Progenitor cell of endocrine pancreas (in vitro differentiated cells): ENCODE results near the gene SLC8A2. TPM values are rescaled to one million over a fixed set of nuclear protein-coding genes. Genes with fewer than 3 reads are reported as not detected.
A peak's percentile ranks its signal among the peaks of the same experiment; 100 is the strongest.

Source experiments
- DNase-seq: peaks from one replicate; pipeline ENCODE4 v3.0.0; 2021; ENCODE audit warnings: low spot score; ENCODE audit not compliant: unreplicated experiment
- H3K27ac Mint-ChIP-seq: 2 replicates; pipeline ENCODE4 v1.8.0; 2021; ENCODE audit warnings: mild to moderate bottlenecking, moderate library complexity, mixed read lengths
- H3K27me3 Mint-ChIP-seq: 2 replicates; pipeline ENCODE4 v1.8.0; 2021; ENCODE audit warnings: mixed read lengths
- H3K36me3 Mint-ChIP-seq: 2 replicates; pipeline ENCODE4 v1.8.0; 2022; ENCODE audit warnings: mixed read lengths; ENCODE audit not compliant: insufficient read depth
- H3K4me1 Mint-ChIP-seq: 2 replicates; pipeline ENCODE4 v1.8.0; 2021; ENCODE audit warnings: low read depth, mixed read lengths
- H3K4me3 Mint-ChIP-seq: 2 replicates; pipeline ENCODE4 v1.8.0; 2021; ENCODE audit warnings: low read depth, mild to moderate bottlenecking, moderate library complexity, mixed read lengths
- H3K9me3 Mint-ChIP-seq: 2 replicates; pipeline ENCODE4 v1.8.0; 2021; ENCODE audit warnings: low read depth, mixed read lengths
- CTCF ChIP-seq: fragments of 200-600 bp; sonication (generic); IDR thresholded peaks from one replicate; pipeline ENCODE4 v1.5.0; 2021; ENCODE audit warnings: antibody characterized with exemption, mild to moderate bottlenecking; ENCODE audit not compliant: unreplicated experiment
- long read RNA-seq: library from polyadenylated mRNA; unstranded; transcript quantifications from one replicate; pipeline ENCODE4 v2.0.0, GENCODE V29; 2020
- total RNA-seq: library from RNA; stranded (reverse); gene quantifications from 2 replicates; pipeline ENCODE4 v1.2.1, GENCODE V29; 2021

The SLC8A2 gene
- 1.2 and 1.4 TPM in 2 replicates for total RNA-seq
- long read RNA-seq, result 0 reads

GRCh38 chr19:47471733-47472457, at the start of gene SLC8A2:
Gene SLC8A2 (minus strand): TSS chr19:47471893. CDS start chr19:47466403, 5,490 bp downstream.
- H3K36me3 Mint-ChIP-seq, result no peaks in the 10 kb centered on the region
- H3K4me3 Mint-ChIP-seq, result peak within 1 kb of the TSS; percentile 53
- peak; percentile 77 for DNase-seq
- peaks cover 6% of the 10 kb centered on the region for H3K4me1 Mint-ChIP-seq
- no peak for TF ChIP-seq CTCF
- H3K27ac Mint-ChIP-seq, result peak within 1 kb of the TSS; percentile 90
- H3K27me3 Mint-ChIP-seq, result peaks cover 40% of the 10 kb centered on the region
- no peaks in the 10 kb centered on the region for H3K9me3 Mint-ChIP-seq

- peaks cover 4% of the 10 kb centered on the region for H3K4me1 Mint-ChIP-seq
- no peaks in the 10 kb centered on the region for H3K9me3 Mint-ChIP-seq
- no peak for DNase-seq
- H3K36me3 Mint-ChIP-seq, result no peaks in the 10 kb centered on the region
- no peak overlapping the region for H3K27ac Mint-ChIP-seq
- peaks cover 9% of the 10 kb centered on the region for H3K27me3 Mint-ChIP-seq
- no peak for TF ChIP-seq CTCF
- no peak overlapping the region for H3K4me3 Mint-ChIP-seq
Observed at GRCh38 chr19:47520839-47521238, 49.1 kb upstream of the SLC8A2 start.

GRCh38 chr19:47520343-47520806, 48.7 kb upstream of the SLC8A2 start:
- no peak overlapping the region for H3K4me3 Mint-ChIP-seq
- peaks cover 9% of the 10 kb centered on the region for H3K27me3 Mint-ChIP-seq
- no peak overlapping the region for H3K27ac Mint-ChIP-seq
- DNase-seq, result no peak
- peaks cover 4% of the 10 kb centered on the region for H3K4me1 Mint-ChIP-seq
- no peak for TF ChIP-seq CTCF
- no peaks in the 10 kb centered on the region for H3K9me3 Mint-ChIP-seq
- no peaks in the 10 kb centered on the region for H3K36me3 Mint-ChIP-seq

GRCh38 chr19:47518854-47519253, 47.2 kb upstream of the SLC8A2 start:
- Mint-ChIP-seq H3K27me3 (peaks cover 9% of the 10 kb centered on the region), H3K4me3 (no peak overlapping the region), H3K4me1 (peaks cover 14% of the 10 kb centered on the region), H3K9me3 (no peaks in the 10 kb centered on the region), H3K36me3 (no peaks in the 10 kb centered on the region), H3K27ac (no peak overlapping the region)
- no peak for DNase-seq
- no peak for TF ChIP-seq CTCF

GRCh38 chr19:47518139-47518538, 46.4 kb upstream of the SLC8A2 start:
- H3K4me3 Mint-ChIP-seq, result no peak overlapping the region
- H3K27ac Mint-ChIP-seq, result no peak overlapping the region
- no peaks in the 10 kb centered on the region for H3K36me3 Mint-ChIP-seq
- TF ChIP-seq CTCF, result no peak
- peaks cover 9% of the 10 kb centered on the region for H3K27me3 Mint-ChIP-seq
- DNase-seq, result no peak
- peaks cover 20% of the 10 kb centered on the region for H3K4me1 Mint-ChIP-seq
- H3K9me3 Mint-ChIP-seq, result no peaks in the 10 kb centered on the region
